GM23338 (cell line): Measurements from ENCODE around the gene DCBLD2. TPM values are rescaled to one million over a fixed set of nuclear protein-coding genes. Genes with fewer than 3 reads are reported as not detected.

Experiments used
- ATAC-seq: fragments of 200-7000 bp; cut with Tn5 transposase; 3 replicates; pipeline ENCODE4 v1.9.1; 2020
- DNase-seq: peaks from one replicate; pipeline ENCODE4 v3.0.0-alpha.2; 2015; ENCODE audit warnings: low spot score
- H2AFZ ChIP-seq: fragments of 200-600 bp; sonication (generic); 2 replicates; pipeline ENCODE4 v1.8.0; 2016; ENCODE audit warnings: antibody characterized with exemption, mild to moderate bottlenecking, moderate library complexity
- H3F3A ChIP-seq: fragments of 200-600 bp; sonication (generic); replicated peaks from 2 replicates; pipeline ENCODE4 v1.8.0; 2017; ENCODE audit warnings: antibody characterized with exemption, mixed run types, low read depth
- H3K27ac ChIP-seq: fragments of 200-600 bp; sonication (generic); 2 replicates; pipeline ENCODE4 v1.6.1; 2016; ENCODE audit warnings: low read depth
- H3K27me3 ChIP-seq: fragments of 200-600 bp; sonication (generic); 2 replicates; pipeline ENCODE4 v1.8.0; 2016; ENCODE audit warnings: mild to moderate bottlenecking, mixed run types, moderate library complexity; ENCODE audit not compliant: insufficient read depth
- H3K36me3 ChIP-seq: fragments of 200-600 bp; sonication (generic); 2 replicates; pipeline ENCODE4 v1.8.0; 2016; ENCODE audit warnings: mild to moderate bottlenecking; ENCODE audit not compliant: insufficient read depth
- H3K4me1 ChIP-seq: fragments of 200-600 bp; sonication (generic); 2 replicates; pipeline ENCODE4 v1.8.0; 2016; ENCODE audit warnings: mild to moderate bottlenecking, moderate library complexity; ENCODE audit not compliant: insufficient read depth
- H3K4me2 ChIP-seq: fragments of 200-600 bp; sonication (generic); 2 replicates; pipeline ENCODE4 v1.7.1; 2017; ENCODE audit warnings: mixed run types
- H3K4me3 ChIP-seq: fragments of 200-600 bp; sonication (generic); 2 replicates; pipeline ENCODE4 v1.6.1; 2016; ENCODE audit warnings: mixed run types
- H3K79me2 ChIP-seq: fragments of 200-600 bp; sonication (generic); replicated peaks from 2 replicates; pipeline ENCODE4 v1.8.0; 2017; ENCODE audit warnings: mild to moderate bottlenecking; ENCODE audit not compliant: insufficient read depth
- H3K9me2 ChIP-seq: fragments of 200-600 bp; sonication (generic); 2 replicates; pipeline ENCODE4 v1.8.0; 2017; ENCODE audit not compliant: insufficient read depth
- H4K20me1 ChIP-seq: fragments of 200-600 bp; sonication (generic); replicated peaks from 2 replicates; pipeline ENCODE4 v1.8.0; 2017; ENCODE audit warnings: mild to moderate bottlenecking; ENCODE audit not compliant: insufficient read depth
- H3K27ac Mint-ChIP-seq: 2 replicates; pipeline ENCODE4 v1.8.0; 2020; ENCODE audit warnings: inconsistent platforms, mild to moderate bottlenecking, moderate library complexity, mixed read lengths
- H3K27me3 Mint-ChIP-seq: 3 replicates; pipeline ENCODE4 v1.8.0; 2022; ENCODE audit warnings: low read depth, mild to moderate bottlenecking, moderate library complexity, mixed read lengths, inconsistent platforms; ENCODE audit not compliant: insufficient read depth, poor library complexity
- H3K36me3 Mint-ChIP-seq: 3 replicates; pipeline ENCODE4 v1.8.0; 2021; ENCODE audit warnings: low read depth, mild to moderate bottlenecking, inconsistent platforms, moderate library complexity, mixed read lengths
- H3K4me1 Mint-ChIP-seq: 3 replicates; pipeline ENCODE4 v1.8.0; 2020; ENCODE audit warnings: mild to moderate bottlenecking, inconsistent platforms, mixed read lengths
- H3K4me3 Mint-ChIP-seq: 3 replicates; pipeline ENCODE4 v1.8.0; 2021; ENCODE audit warnings: moderate library complexity, mild to moderate bottlenecking, inconsistent platforms, mixed read lengths
- H3K9me3 Mint-ChIP-seq: 3 replicates; pipeline ENCODE4 v1.8.0; 2020; ENCODE audit warnings: moderate library complexity, mild to moderate bottlenecking, inconsistent platforms, mixed read lengths
- CREB1 ChIP-seq: fragments of 250-450 bp; sonication (Bioruptor Pico); IDR thresholded peaks from 2 replicates; pipeline ENCODE4 v1.5.0; 2020; ENCODE audit warnings: low read depth, mild to moderate bottlenecking, moderate library complexity
- EZH2 ChIP-seq: fragments of 200-600 bp; sonication (generic); IDR thresholded peaks from one replicate; pipeline ENCODE4 v1.8.0; 2017; ENCODE audit warnings: antibody characterized with exemption, mild to moderate bottlenecking, low read depth; ENCODE audit not compliant: unreplicated experiment
- EZH2phosphoT487 ChIP-seq: fragments of 200-600 bp; sonication (generic); IDR thresholded peaks from one replicate; pipeline ENCODE4 v1.8.1; 2018; ENCODE audit warnings: antibody characterized with exemption; ENCODE audit not compliant: unreplicated experiment
- JUNB ChIP-seq: IDR thresholded peaks from one replicate; pipeline ENCODE4 v1.6.1; 2016; ENCODE audit warnings: antibody characterized with exemption; ENCODE audit not compliant: unreplicated experiment
- NANOG ChIP-seq: IDR thresholded peaks from 2 replicates; pipeline ENCODE4 v1.6.1; 2016; ENCODE audit warnings: antibody characterized with exemption, borderline replicate concordance
- POLR2AphosphoS5 ChIP-seq: IDR thresholded peaks from 2 replicates; pipeline ENCODE4 v1.6.1; 2016; ENCODE audit warnings: antibody characterized with exemption, low read depth
- STAT1 ChIP-seq: IDR thresholded peaks from one replicate; pipeline ENCODE4 v1.6.1; 2016; ENCODE audit warnings: antibody characterized with exemption; ENCODE audit not compliant: unreplicated experiment
- ZNF114 ChIP-seq: fragments of 250-450 bp; sonication (Bioruptor Pico); IDR thresholded peaks from 2 replicates; pipeline ENCODE4 v1.5.0; 2020; ENCODE audit warnings: mild to moderate bottlenecking, moderate library complexity
- ZNF331 ChIP-seq: fragments of 250-450 bp; sonication (Bioruptor Pico); IDR thresholded peaks from 2 replicates; pipeline ENCODE4 v1.5.0; 2020; ENCODE audit warnings: low read depth, mild to moderate bottlenecking, moderate library complexity
- ZNF462 ChIP-seq: fragments of 250-450 bp; sonication (Bioruptor Pico); IDR thresholded peaks from 2 replicates; pipeline ENCODE4 v1.5.0; 2020; ENCODE audit warnings: mild to moderate bottlenecking, moderate library complexity
- polyA plus RNA-seq: library from polyadenylated mRNA; unstranded; fragments of >200 nt; fragmentation: Nextera tagmentation; extraction: Ambion mirVana; gene quantifications from 2 replicates; pipeline ENCODE4 v1.2.1, GENCODE V29; 2016
- total RNA-seq: library from RNA; depleted of rRNA; stranded (reverse); fragments of >200 nt; shearing (Covaris generic); gene quantifications from 2 replicates; pipeline ENCODE4 v1.2.3, GENCODE V29; 2014
- TF ChIP-seq, protein P1 (sequence below), 2 experiments: fragments of 200-600 bp in 1 of 2; sonication (generic) in 1 of 2; conservative IDR thresholded peaks; 2 replicates each; pipeline versions ENCODE4 v1.5.1 to v1.6.1; 2016 to 2017; ENCODE audit warnings: antibody characterized with exemption in 2 of 2, low read depth in 2 of 2, mild to moderate bottlenecking in 2 of 2, moderate library complexity in 1 of 2
- TF ChIP-seq, protein P2 (sequence below): IDR thresholded peaks from one replicate; pipeline ENCODE4 v1.6.1; 2018; ENCODE audit warnings: antibody characterized with exemption; ENCODE audit not compliant: unreplicated experiment
- TF ChIP-seq, protein P3 (sequence below): IDR thresholded peaks from 2 replicates; pipeline ENCODE4 v1.6.1; 2016; ENCODE audit warnings: antibody characterized with exemption

The DCBLD2 gene
- total and polyA plus RNA-seq, 2 experiments from 2014 or later = 25.9 to 69.7 TPM

DNA sequence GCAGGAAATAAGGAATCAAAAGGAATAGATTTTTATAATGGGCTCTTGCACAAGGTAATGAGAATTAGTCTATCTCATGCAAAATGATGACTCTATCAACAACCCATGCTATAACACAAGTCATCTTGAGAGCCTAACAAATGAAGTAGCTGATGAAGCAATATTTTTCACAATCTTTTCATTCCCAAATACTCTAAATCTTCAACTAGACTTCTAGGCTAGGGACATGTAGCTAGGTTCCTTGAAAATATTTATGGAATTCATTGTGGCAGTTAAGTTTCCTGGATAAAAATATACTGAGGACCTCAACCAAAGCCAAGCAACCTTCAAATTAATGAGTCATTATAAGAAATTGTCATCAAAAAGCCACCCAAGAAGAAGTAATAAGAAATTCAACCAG, 55.4 kb downstream of the DCBLD2 start:
- no peak overlapping the region for H3K4me3 ChIP-seq
- peaks cover 7% of the 10 kb centered on the region; the same call in 1 of the 2 replicates for H3K36me3 ChIP-seq
- H3K9me2 ChIP-seq = no peaks in the 10 kb centered on the region
- peaks cover 20% of the 10 kb centered on the region for H3K36me3 Mint-ChIP-seq
- H3K4me2 ChIP-seq = no peak overlapping the region
- no peak overlapping the region for H3K4me3 Mint-ChIP-seq
- no peaks in the 10 kb centered on the region for H3K4me1 ChIP-seq
- H2AFZ ChIP-seq = no peak overlapping the region
- TF ChIP-seq CREB1 (CRISPR knock-in tag) = no peak
- TF ChIP-seq ZNF331 = no peak
- TF ChIP-seq EZH2phosphoT487 = no peak
- TF ChIP-seq JUNB = no peak
- no peak for TF ChIP-seq POLR2AphosphoS5
- no peak for TF ChIP-seq STAT1
- TF ChIP-seq, protein P1, sequence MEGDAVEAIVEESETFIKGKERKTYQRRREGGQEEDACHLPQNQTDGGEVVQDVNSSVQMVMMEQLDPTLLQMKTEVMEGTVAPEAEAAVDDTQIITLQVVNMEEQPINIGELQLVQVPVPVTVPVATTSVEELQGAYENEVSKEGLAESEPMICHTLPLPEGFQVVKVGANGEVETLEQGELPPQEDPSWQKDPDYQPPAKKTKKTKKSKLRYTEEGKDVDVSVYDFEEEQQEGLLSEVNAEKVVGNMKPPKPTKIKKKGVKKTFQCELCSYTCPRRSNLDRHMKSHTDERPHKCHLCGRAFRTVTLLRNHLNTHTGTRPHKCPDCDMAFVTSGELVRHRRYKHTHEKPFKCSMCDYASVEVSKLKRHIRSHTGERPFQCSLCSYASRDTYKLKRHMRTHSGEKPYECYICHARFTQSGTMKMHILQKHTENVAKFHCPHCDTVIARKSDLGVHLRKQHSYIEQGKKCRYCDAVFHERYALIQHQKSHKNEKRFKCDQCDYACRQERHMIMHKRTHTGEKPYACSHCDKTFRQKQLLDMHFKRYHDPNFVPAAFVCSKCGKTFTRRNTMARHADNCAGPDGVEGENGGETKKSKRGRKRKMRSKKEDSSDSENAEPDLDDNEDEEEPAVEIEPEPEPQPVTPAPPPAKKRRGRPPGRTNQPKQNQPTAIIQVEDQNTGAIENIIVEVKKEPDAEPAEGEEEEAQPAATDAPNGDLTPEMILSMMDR (conservative IDR thresholded peaks at IDR 0.05; ENCODE audit: low read depth in 2 of 2) = no peak
- TF ChIP-seq EZH2 = no peak
- TF ChIP-seq, protein P2, sequence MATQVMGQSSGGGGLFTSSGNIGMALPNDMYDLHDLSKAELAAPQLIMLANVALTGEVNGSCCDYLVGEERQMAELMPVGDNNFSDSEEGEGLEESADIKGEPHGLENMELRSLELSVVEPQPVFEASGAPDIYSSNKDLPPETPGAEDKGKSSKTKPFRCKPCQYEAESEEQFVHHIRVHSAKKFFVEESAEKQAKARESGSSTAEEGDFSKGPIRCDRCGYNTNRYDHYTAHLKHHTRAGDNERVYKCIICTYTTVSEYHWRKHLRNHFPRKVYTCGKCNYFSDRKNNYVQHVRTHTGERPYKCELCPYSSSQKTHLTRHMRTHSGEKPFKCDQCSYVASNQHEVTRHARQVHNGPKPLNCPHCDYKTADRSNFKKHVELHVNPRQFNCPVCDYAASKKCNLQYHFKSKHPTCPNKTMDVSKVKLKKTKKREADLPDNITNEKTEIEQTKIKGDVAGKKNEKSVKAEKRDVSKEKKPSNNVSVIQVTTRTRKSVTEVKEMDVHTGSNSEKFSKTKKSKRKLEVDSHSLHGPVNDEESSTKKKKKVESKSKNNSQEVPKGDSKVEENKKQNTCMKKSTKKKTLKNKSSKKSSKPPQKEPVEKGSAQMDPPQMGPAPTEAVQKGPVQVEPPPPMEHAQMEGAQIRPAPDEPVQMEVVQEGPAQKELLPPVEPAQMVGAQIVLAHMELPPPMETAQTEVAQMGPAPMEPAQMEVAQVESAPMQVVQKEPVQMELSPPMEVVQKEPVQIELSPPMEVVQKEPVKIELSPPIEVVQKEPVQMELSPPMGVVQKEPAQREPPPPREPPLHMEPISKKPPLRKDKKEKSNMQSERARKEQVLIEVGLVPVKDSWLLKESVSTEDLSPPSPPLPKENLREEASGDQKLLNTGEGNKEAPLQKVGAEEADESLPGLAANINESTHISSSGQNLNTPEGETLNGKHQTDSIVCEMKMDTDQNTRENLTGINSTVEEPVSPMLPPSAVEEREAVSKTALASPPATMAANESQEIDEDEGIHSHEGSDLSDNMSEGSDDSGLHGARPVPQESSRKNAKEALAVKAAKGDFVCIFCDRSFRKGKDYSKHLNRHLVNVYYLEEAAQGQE = no peak
- no peak for TF ChIP-seq ZNF114
- TF ChIP-seq, protein P3, sequence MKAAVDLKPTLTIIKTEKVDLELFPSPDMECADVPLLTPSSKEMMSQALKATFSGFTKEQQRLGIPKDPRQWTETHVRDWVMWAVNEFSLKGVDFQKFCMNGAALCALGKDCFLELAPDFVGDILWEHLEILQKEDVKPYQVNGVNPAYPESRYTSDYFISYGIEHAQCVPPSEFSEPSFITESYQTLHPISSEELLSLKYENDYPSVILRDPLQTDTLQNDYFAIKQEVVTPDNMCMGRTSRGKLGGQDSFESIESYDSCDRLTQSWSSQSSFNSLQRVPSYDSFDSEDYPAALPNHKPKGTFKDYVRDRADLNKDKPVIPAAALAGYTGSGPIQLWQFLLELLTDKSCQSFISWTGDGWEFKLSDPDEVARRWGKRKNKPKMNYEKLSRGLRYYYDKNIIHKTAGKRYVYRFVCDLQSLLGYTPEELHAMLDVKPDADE = no peak
- no peak for TF ChIP-seq NANOG
- TF ChIP-seq ZNF462 (CRISPR knock-in tag) = no peak
- no peaks in the 10 kb centered on the region; the same call in 2 of the 3 replicates for H3K9me3 Mint-ChIP-seq
- peaks cover 22% of the 10 kb centered on the region for H3K79me2 ChIP-seq
- ATAC-seq (no peak), DNase-seq (no peak)
- no peak overlapping the region for H3K27ac ChIP-seq
- H3K4me1 Mint-ChIP-seq = peaks cover 3% of the 10 kb centered on the region; the same call in 2 of the 3 replicates
- H3F3A ChIP-seq = no peaks in the 10 kb centered on the region
- H3K27me3 Mint-ChIP-seq = no peaks in the 10 kb centered on the region
- H3K27me3 ChIP-seq = no peaks in the 10 kb centered on the region
- H3K27ac Mint-ChIP-seq = no peak overlapping the region
- H4K20me1 ChIP-seq = no peaks in the 10 kb centered on the region; the same call in 1 of the 2 replicates
